LNCaP clone FGC (cell line): ENCODE results near the gene PBXIP1.
"Not testable (repeated sequence)": the region's sequence is repeated elsewhere in the genome, so short reads cannot be mapped to it uniquely, and the experiment has no call there.

Experiments
- DNase-seq: peaks from one replicate; pipeline ENCODE4 v3.0.0-alpha.2; 2011; ENCODE audit warnings: low read depth
- H3K4me3 ChIP-seq: 2 replicates; pipeline ENCODE4 v1.5.1; 2011; ENCODE audit warnings: mild to moderate bottlenecking, low read depth, low read length, control low read depth
- TF ChIP-seq, protein P1 (sequence below): IDR thresholded peaks from 2 replicates; pipeline ENCODE4 v1.5.1; 2012; ENCODE audit warnings: mild to moderate bottlenecking; ENCODE audit not compliant: control insufficient read depth, insufficient read depth; ENCODE audit errors: extremely low read depth

PBXIP1 gene

DNA sequence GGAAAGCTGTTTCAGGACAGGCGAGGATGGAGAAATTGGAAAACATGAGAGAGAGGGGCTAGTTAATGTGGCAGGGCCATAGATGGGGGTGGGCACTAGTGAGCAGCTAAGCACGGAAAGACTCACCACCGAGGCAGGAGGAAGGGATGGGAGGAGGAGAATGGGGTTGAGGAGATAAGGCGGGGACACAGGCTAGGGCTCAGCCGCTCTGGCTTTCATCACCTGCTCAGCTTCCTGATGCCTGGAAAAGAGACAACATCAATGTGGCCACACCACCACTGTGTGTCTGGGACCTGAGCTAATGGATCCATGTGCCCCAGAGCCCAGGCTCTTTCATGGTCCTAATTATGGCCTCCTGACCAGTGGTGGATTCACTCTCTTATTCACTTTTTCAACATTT, 47.0 kb downstream of the PBXIP1 start:
- no peak for DNase-seq
- TF ChIP-seq, protein P1, sequence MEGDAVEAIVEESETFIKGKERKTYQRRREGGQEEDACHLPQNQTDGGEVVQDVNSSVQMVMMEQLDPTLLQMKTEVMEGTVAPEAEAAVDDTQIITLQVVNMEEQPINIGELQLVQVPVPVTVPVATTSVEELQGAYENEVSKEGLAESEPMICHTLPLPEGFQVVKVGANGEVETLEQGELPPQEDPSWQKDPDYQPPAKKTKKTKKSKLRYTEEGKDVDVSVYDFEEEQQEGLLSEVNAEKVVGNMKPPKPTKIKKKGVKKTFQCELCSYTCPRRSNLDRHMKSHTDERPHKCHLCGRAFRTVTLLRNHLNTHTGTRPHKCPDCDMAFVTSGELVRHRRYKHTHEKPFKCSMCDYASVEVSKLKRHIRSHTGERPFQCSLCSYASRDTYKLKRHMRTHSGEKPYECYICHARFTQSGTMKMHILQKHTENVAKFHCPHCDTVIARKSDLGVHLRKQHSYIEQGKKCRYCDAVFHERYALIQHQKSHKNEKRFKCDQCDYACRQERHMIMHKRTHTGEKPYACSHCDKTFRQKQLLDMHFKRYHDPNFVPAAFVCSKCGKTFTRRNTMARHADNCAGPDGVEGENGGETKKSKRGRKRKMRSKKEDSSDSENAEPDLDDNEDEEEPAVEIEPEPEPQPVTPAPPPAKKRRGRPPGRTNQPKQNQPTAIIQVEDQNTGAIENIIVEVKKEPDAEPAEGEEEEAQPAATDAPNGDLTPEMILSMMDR: no peak
- no peak overlapping the region for H3K4me3 ChIP-seq

DNA sequence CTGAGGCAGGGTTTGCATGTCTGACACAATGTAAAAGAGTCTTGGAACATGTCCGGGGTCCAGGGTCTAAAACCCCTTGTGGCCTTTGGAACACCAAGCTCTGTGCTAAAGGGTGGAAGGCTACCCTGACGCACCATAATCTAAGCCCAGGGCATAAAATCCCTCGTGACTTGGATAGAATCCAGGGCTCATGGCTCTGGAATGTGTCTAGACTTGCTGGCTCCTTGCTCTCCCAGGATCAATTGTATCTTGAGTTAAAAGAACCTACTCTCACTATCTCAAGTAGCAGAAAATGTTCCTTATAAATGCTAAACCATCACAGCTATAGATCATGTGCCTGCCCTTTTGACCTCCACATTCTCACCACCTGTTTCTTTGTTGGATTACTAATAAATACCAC, 47.8 kb downstream of the PBXIP1 start:
- not testable (repeated sequence) for H3K4me3 ChIP-seq, DNase-seq

- DNase-seq: no peak
- TF ChIP-seq, protein P1: no peak
- H3K4me3 ChIP-seq: no peak overlapping the region
Measured at GRCh38 chr1:154906621-154907081, 49.2 kb downstream of the PBXIP1 start.

GRCh38 chr1:154902938-154903566, 52.8 kb downstream of the PBXIP1 start:
- H3K4me3 ChIP-seq: no peak overlapping the region
- no peak for DNase-seq
- TF ChIP-seq, protein P1: no peak

GRCh38 chr1:154901591-154901990, 54.3 kb downstream of the PBXIP1 start:
- TF ChIP-seq, protein P1: no peak
- H3K4me3 ChIP-seq: no peak overlapping the region
- DNase-seq: no peak

GRCh38 chr1:154899041-154899440, 56.9 kb downstream of the PBXIP1 start:
- H3K4me3 ChIP-seq: no peak overlapping the region
- no peak for DNase-seq
- TF ChIP-seq, protein P1: no peak

GRCh38 chr1:154896771-154897286, 59.1 kb downstream of the PBXIP1 start:
- H3K4me3 ChIP-seq: no peak overlapping the region
- TF ChIP-seq, protein P1: no peak
- DNase-seq: no peak
